A673 (cell line): ENCODE data around the gene SMIM1. TPM values are rescaled to one million over a fixed set of nuclear protein-coding genes. Genes with fewer than 3 reads are reported as not detected.

Experiments used
- BruUV-seq: library from RNA; stranded (reverse); fragments of 400-500 nt; replicated peaks from 2 replicates; lab custom pipeline; 2021; lab: Mats Ljungman, UMichigan
- CTCF ChIA-PET: fragments of 300-600 bp; sonication (Branson Sonifier 250); formaldehyde crosslinking; loops from one replicate; lab custom pipeline; 2022; ENCODE audit warnings: antibody characterized with exemption; lab: Charles Lee
- POLR2A ChIA-PET: fragments of 300-600 bp; sonication (Branson Sonifier 250); formaldehyde crosslinking; loops from one replicate; lab custom pipeline; 2022; ENCODE audit warnings: antibody characterized with exemption; ENCODE audit not compliant: low non-redundant PET; lab: Charles Lee
- DNase-seq: peaks from one replicate; pipeline ENCODE4 v3.0.0-alpha.2; 2015; ENCODE audit warnings: low spot score
- H3K27ac ChIP-seq: fragments of 200-600 bp; sonication (generic); 2 replicates; pipeline ENCODE4 v1.5.1; 2016; ENCODE audit warnings: mixed run types, low read depth, mild to moderate bottlenecking, mixed read lengths, antibody characterized with exemption, low read length; ENCODE audit not compliant: poor library complexity, severe bottlenecking
- H3K27me3 ChIP-seq: fragments of 200-600 bp; sonication (generic); replicated peaks from 2 replicates; pipeline ENCODE4 v1.6.1; 2017; ENCODE audit warnings: mixed run types, low read depth, mild to moderate bottlenecking, mixed read lengths, antibody characterized with exemption, low read length; ENCODE audit not compliant: insufficient read depth, poor library complexity
- H3K36me3 ChIP-seq: fragments of 200-600 bp; sonication (generic); 2 replicates; pipeline ENCODE4 v1.6.1; 2016; ENCODE audit warnings: mixed run types, mild to moderate bottlenecking, mixed read lengths, antibody characterized with exemption, low read length; ENCODE audit not compliant: insufficient read depth, poor library complexity, severe bottlenecking
- H3K4me1 ChIP-seq: fragments of 200-600 bp; sonication (generic); 2 replicates; pipeline ENCODE4 v1.6.1; 2017; ENCODE audit warnings: mixed run types, mild to moderate bottlenecking, mixed read lengths, antibody characterized with exemption, low read length; ENCODE audit not compliant: insufficient read depth, poor library complexity, severe bottlenecking
- H3K4me3 ChIP-seq: fragments of 200-600 bp; sonication (generic); 2 replicates; pipeline ENCODE4 v1.5.1; 2016; ENCODE audit warnings: low read depth, mixed run types, mild to moderate bottlenecking, mixed read lengths, low read length; ENCODE audit not compliant: poor library complexity, severe bottlenecking
- H3K9me3 ChIP-seq: fragments of 200-600 bp; sonication (generic); 2 replicates; pipeline ENCODE4 v1.6.1; 2016; ENCODE audit warnings: mixed run types, low read depth, mild to moderate bottlenecking, mixed read lengths, antibody characterized with exemption, low read length; ENCODE audit not compliant: poor library complexity, severe bottlenecking
- CTCF ChIP-seq: fragments of 300-800, 200-600 bp; sonication (generic); conservative IDR thresholded peaks from 2 replicates; pipeline ENCODE4 v1.5.1; 2017; ENCODE audit warnings: low read depth, mild to moderate bottlenecking, antibody characterized with exemption, low read length, moderate library complexity, mixed read lengths
- EZH2 ChIP-seq: fragments of 200-600 bp; sonication (generic); IDR thresholded peaks from 2 replicates; pipeline ENCODE4 v1.6.1; 2017; ENCODE audit warnings: borderline replicate concordance, low read depth, mild to moderate bottlenecking, mixed read lengths, antibody characterized with exemption, low read length; ENCODE audit not compliant: poor library complexity, severe bottlenecking
- intact Hi-C: fragments of 100-400 bp; cut with micrococcal nuclease; formaldehyde crosslinking; loops from one replicate; pipeline ENCODE4 v1.10.0; 2022; ENCODE audit not compliant: unreplicated experiment
- total RNA-seq: library from RNA; stranded (reverse); gene quantifications from 2 replicates; pipeline ENCODE4 v1.2.3, GENCODE V29; 2021

Gene SMIM1
- total RNA-seq, 1 experiment from 2014 or later = 1.5 TPM

GRCh38 chr1:3729594-3730542 lies 42.7 kb upstream of the SMIM1 start:
- H3K9me3 ChIP-seq = no peaks in the 10 kb centered on the region
- H3K4me1 ChIP-seq = no peaks in the 10 kb centered on the region
- ChIA-PET CTCF (no interaction called here), POLR2A (no interaction called here)
- no peaks in the 10 kb centered on the region for H3K36me3 ChIP-seq
- H3K27me3 ChIP-seq = no peaks in the 10 kb centered on the region
- TF ChIP-seq CTCF (no peak), EZH2 (no peak)
- DNase-seq = no peak
- no TSS peak for BruUV-seq
- no peak overlapping the region for H3K27ac ChIP-seq
- intact Hi-C loops = no loop called here
- H3K4me3 ChIP-seq = no peak overlapping the region

GRCh38 chr1:3730543-3731247 lies 41.9 kb upstream of the SMIM1 start:
- POLR2A ChIA-PET = no interaction called here

More at GRCh38 chr1:3730543-3731247, 41.9 kb upstream of the SMIM1 start:
- no peaks in the 10 kb centered on the region for H3K36me3 ChIP-seq
- no peaks in the 10 kb centered on the region for H3K4me1 ChIP-seq
- no peaks in the 10 kb centered on the region for H3K9me3 ChIP-seq
- CTCF ChIA-PET = no interaction called here
- no TSS peak for BruUV-seq
- no peaks in the 10 kb centered on the region for H3K27me3 ChIP-seq
- no peak overlapping the region for H3K4me3 ChIP-seq
- TF ChIP-seq CTCF (no peak), EZH2 (no peak)
- intact Hi-C loops = no loop called here
- no peak overlapping the region for H3K27ac ChIP-seq
- no peak for DNase-seq
